Osteocyte (in vitro differentiated cells): ENCODE results near the gene RBMS1. TPM values are rescaled to one million over a fixed set of nuclear protein-coding genes. Genes with fewer than 3 reads are reported as not detected.
A peak's percentile ranks its signal among the peaks of the same experiment; 100 is the strongest.

Experiments
- DNase-seq: peaks from one replicate; pipeline ENCODE4 v3.0.0; 2021; ENCODE audit warnings: mixed read lengths; ENCODE audit not compliant: unreplicated experiment; ENCODE audit errors: extremely low spot score
- H3K27ac Mint-ChIP-seq: one replicate; pipeline ENCODE4 v1.8.0; 2021; ENCODE audit warnings: mild to moderate bottlenecking, mixed read lengths; ENCODE audit not compliant: unreplicated experiment
- H3K27me3 Mint-ChIP-seq: one replicate; pipeline ENCODE4 v1.8.0; 2021; ENCODE audit warnings: mixed read lengths; ENCODE audit not compliant: unreplicated experiment
- H3K36me3 Mint-ChIP-seq: one replicate; pipeline ENCODE4 v1.8.0; 2021; ENCODE audit warnings: mixed read lengths; ENCODE audit not compliant: unreplicated experiment
- H3K4me1 Mint-ChIP-seq: one replicate; pipeline ENCODE4 v1.8.0; 2021; ENCODE audit warnings: mixed read lengths; ENCODE audit not compliant: unreplicated experiment
- H3K4me3 Mint-ChIP-seq: one replicate; pipeline ENCODE4 v1.8.0; 2021; ENCODE audit warnings: mild to moderate bottlenecking, moderate library complexity, mixed read lengths; ENCODE audit not compliant: unreplicated experiment
- H3K9me3 Mint-ChIP-seq: one replicate; pipeline ENCODE4 v1.8.0; 2021; ENCODE audit warnings: mixed read lengths; ENCODE audit not compliant: unreplicated experiment
- CTCF ChIP-seq: fragments of 200-600 bp; sonication (generic); IDR thresholded peaks from 2 replicates; pipeline ENCODE4 v1.5.0; 2021; ENCODE audit warnings: antibody characterized with exemption, mild to moderate bottlenecking, moderate library complexity
- total RNA-seq: library from RNA; stranded (reverse); gene quantifications from 2 replicates; pipeline ENCODE4 v1.2.1, GENCODE V29; 2021

Gene RBMS1
- total RNA-seq, 1 donor from 2014 or later, result 169 TPM

- Mint-ChIP-seq H3K36me3 (peaks cover 25% of the 10 kb centered on the region), H3K27ac (peak overlapping the region; percentile 23), H3K27me3 (no peaks in the 10 kb centered on the region), H3K4me3 (no peak overlapping the region), H3K9me3 (no peaks in the 10 kb centered on the region), H3K4me1 (peaks cover 77% of the 10 kb centered on the region)
- DNase-seq, result no peak
- no peak for TF ChIP-seq CTCF
Measured at GRCh38 chr2:160319700-160320099, 173.9 kb downstream of the RBMS1 start.

DNA sequence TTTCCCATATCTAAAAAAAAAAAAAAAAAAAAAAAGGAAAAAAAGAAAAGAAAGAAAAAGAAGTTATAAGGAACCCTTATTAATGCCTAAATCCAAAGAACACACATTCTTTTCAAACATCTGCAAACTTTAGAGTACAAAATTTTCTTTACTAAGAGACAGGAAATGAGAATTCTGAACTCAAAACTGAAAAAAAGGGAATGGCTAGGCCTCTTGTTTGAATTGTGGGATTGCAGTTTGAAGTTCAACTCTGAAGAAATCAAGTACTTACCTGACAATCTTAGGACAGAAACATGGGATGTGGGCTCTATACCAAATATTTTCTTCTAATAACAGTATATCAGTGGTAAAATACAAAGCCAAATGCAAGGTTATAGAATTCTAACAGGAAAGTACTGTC, 175.4 kb downstream of the RBMS1 start:
- Mint-ChIP-seq H3K4me1 (peaks cover 77% of the 10 kb centered on the region), H3K4me3 (no peak overlapping the region), H3K9me3 (no peaks in the 10 kb centered on the region), H3K36me3 (peaks cover 30% of the 10 kb centered on the region), H3K27ac (no peak overlapping the region), H3K27me3 (no peaks in the 10 kb centered on the region)
- DNase-seq, result no peak
- no peak for TF ChIP-seq CTCF

GRCh38 chr2:160317181-160318099, 176.2 kb downstream of the RBMS1 start:
- H3K9me3 Mint-ChIP-seq, result no peaks in the 10 kb centered on the region
- no peak overlapping the region for H3K4me3 Mint-ChIP-seq
- peaks cover 31% of the 10 kb centered on the region for H3K36me3 Mint-ChIP-seq
- no peak for DNase-seq
- H3K27me3 Mint-ChIP-seq, result no peaks in the 10 kb centered on the region
- H3K4me1 Mint-ChIP-seq, result peaks cover 71% of the 10 kb centered on the region
- TF ChIP-seq CTCF, result no peak
- H3K27ac Mint-ChIP-seq, result no peak overlapping the region

- no peak for DNase-seq
- H3K4me3 Mint-ChIP-seq, result no peak overlapping the region
- H3K9me3 Mint-ChIP-seq, result no peaks in the 10 kb centered on the region
- no peak for TF ChIP-seq CTCF
- H3K27me3 Mint-ChIP-seq, result no peaks in the 10 kb centered on the region
- peaks cover 30% of the 10 kb centered on the region for H3K36me3 Mint-ChIP-seq
- peak overlapping the region; percentile 62 for H3K27ac Mint-ChIP-seq
- H3K4me1 Mint-ChIP-seq, result peaks cover 55% of the 10 kb centered on the region
Measured at GRCh38 chr2:160315337-160315736, 178.3 kb downstream of the RBMS1 start.

- Mint-ChIP-seq H3K4me1 (peaks cover 56% of the 10 kb centered on the region), H3K27me3 (no peaks in the 10 kb centered on the region), H3K4me3 (no peak overlapping the region), H3K27ac (peak overlapping the region; percentile 31), H3K36me3 (peaks cover 34% of the 10 kb centered on the region), H3K9me3 (no peaks in the 10 kb centered on the region)
- DNase-seq, result no peak
- TF ChIP-seq CTCF, result no peak
Measured at GRCh38 chr2:160310118-160310828, 183.3 kb downstream of the RBMS1 start.
